ENCODE data around the gene EXOSC10. TPM values are rescaled to one million over a fixed set of nuclear protein-coding genes. Genes with fewer than 3 reads are reported as not detected.

The EXOSC10 gene
- total and polyA plus RNA-seq, 2 experiments from 2014 or later: 52.3 to 69.3 TPM

DNA sequence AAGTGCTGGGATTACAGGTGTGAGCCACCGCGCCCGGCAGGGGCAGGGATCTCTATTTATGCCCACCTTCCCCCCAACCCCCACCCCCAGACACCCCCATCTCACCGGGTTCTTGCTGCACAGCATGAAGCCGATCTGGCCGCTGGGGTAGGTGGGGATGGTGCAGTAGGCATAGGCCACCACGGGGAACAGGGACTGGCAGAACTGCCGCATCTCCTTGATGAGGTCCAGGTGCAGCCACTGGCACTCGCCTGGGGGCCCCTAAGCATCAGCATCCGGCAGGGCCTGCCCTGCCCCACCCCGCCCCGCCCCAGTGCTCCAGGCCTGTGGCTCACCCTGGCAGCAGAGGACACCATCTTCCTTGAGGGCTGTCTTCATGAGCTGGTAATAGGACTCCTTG, 44.0 kb downstream of the EXOSC10 start:
- Histone ChIP-seq H3K27me3 (no peaks in the 10 kb centered on the region), H3K36me3 (peaks cover 7% of the 10 kb centered on the region), H3K9me3 (ENCODE audit: low read depth) (no peaks in the 10 kb centered on the region), H3K4me1 (ENCODE audit: low read depth) (peaks cover 3% of the 10 kb centered on the region), H3K4me3 (no peak overlapping the region), H3K27ac (no peak overlapping the region)
- no peak for DNase-seq (ENCODE audit: low read depth in 1 of 2, low spot score in 1 of 2)
- TF ChIP-seq, protein P1, sequence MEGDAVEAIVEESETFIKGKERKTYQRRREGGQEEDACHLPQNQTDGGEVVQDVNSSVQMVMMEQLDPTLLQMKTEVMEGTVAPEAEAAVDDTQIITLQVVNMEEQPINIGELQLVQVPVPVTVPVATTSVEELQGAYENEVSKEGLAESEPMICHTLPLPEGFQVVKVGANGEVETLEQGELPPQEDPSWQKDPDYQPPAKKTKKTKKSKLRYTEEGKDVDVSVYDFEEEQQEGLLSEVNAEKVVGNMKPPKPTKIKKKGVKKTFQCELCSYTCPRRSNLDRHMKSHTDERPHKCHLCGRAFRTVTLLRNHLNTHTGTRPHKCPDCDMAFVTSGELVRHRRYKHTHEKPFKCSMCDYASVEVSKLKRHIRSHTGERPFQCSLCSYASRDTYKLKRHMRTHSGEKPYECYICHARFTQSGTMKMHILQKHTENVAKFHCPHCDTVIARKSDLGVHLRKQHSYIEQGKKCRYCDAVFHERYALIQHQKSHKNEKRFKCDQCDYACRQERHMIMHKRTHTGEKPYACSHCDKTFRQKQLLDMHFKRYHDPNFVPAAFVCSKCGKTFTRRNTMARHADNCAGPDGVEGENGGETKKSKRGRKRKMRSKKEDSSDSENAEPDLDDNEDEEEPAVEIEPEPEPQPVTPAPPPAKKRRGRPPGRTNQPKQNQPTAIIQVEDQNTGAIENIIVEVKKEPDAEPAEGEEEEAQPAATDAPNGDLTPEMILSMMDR (IDR thresholded peaks at IDR 0.05; ENCODE audit: low read depth, low read length): no peak

DNA sequence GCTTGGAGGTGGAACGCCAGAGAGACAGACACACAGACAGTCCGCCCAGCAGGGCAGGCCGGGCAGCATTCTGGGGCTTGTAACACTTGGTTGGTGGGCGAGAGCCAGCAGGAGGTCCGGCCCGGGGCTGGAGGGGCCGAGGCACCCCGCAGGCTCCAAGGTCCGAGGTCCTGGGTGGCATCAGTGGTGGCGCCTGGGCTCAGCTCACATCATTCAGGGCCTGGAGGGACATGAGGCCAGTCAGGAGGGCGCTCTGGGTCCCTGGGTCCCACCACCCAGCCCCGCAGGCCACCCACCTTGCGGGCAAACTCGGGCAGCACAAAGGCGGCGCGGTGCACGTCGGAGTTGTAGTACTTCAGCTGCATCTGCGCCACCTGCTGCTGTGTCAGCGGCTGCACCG, 45.0 kb downstream of the EXOSC10 start:
- Histone ChIP-seq H3K4me3 (no peak overlapping the region), H3K36me3 (peaks cover 7% of the 10 kb centered on the region), H3K9me3 (ENCODE audit: low read depth) (no peaks in the 10 kb centered on the region), H3K27me3 (no peaks in the 10 kb centered on the region), H3K4me1 (ENCODE audit: low read depth) (peaks cover 3% of the 10 kb centered on the region), H3K27ac (no peak overlapping the region)
- no peak for DNase-seq (ENCODE audit: low read depth in 1 of 2, low spot score in 1 of 2)
- TF ChIP-seq, protein P1 (IDR thresholded peaks at IDR 0.05; ENCODE audit: low read depth, low read length): no peak

- Histone ChIP-seq H3K27ac (no peak overlapping the region), H3K4me3 (no peak overlapping the region), H3K9me3 (ENCODE audit: low read depth) (no peaks in the 10 kb centered on the region), H3K27me3 (no peaks in the 10 kb centered on the region), H3K36me3 (peaks cover 7% of the 10 kb centered on the region), H3K4me1 (ENCODE audit: low read depth) (peaks cover 3% of the 10 kb centered on the region)
- no peak for DNase-seq (ENCODE audit: low read depth in 1 of 2, low spot score in 1 of 2)
- TF ChIP-seq, protein P1 (IDR thresholded peaks at IDR 0.05; ENCODE audit: low read depth, low read length): no peak
Observed at GRCh38 chr1:11054181-11054580, 45.5 kb downstream of the EXOSC10 start.

GRCh38 chr1:11053758-11054137, 45.9 kb downstream of the EXOSC10 start:
- TF ChIP-seq, protein P1 (IDR thresholded peaks at IDR 0.05; ENCODE audit: low read depth, low read length): no peak
- Histone ChIP-seq H3K36me3 (peaks cover 7% of the 10 kb centered on the region), H3K27ac (no peak overlapping the region), H3K4me1 (ENCODE audit: low read depth) (no peaks in the 10 kb centered on the region), H3K4me3 (no peak overlapping the region), H3K27me3 (no peaks in the 10 kb centered on the region), H3K9me3 (ENCODE audit: low read depth) (no peaks in the 10 kb centered on the region)
- peak in 1 of 2 donors; percentile 74 for DNase-seq (ENCODE audit: low read depth in 1 of 2, low spot score in 1 of 2)

DNA sequence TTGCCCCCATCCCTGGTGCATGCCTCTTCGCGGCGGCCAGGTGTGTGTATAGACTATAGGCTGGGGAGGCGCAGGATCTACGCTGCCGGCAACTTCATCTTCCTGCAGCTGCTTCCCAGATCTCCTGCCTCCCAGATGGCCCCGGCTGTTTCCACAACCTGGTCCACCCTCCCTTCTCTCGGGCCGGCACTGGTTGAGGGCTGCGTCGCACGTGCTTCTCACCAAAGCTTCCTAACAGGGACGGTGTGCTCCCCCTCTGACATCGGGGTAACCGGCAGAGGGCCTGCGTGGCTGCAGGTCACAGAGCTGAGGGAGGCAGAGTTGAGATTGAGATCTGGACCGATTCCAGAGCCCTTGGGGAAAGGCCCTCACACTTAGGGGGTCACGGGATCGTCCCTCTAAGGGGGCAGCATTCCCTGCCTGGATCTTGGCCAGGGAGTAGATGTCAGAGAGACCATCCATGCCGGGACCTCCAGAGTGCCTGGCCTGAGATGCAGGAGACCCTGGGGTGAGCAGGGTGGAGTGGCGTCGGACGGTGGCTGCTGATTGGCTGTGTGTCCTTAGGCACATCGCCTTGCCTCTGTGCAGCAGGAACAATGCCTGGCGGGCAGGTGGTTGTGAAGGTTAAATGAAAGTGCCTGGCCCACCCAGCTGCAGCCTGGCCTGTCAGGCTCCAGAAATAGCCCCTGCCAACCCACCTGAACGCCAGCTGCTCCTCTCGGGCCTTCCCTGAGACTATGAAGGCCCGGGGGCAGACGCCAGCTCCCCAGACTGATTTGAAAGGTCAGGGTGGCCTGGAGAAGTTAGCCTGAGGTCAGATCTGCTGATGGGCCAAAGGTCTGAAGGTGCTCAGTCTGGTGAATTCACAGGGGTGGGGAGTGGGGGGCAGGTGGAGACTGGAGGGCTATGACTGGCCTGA, 46.6 kb downstream of the EXOSC10 start:
- Histone ChIP-seq H3K36me3 (peaks cover 6% of the 10 kb centered on the region), H3K4me3 (no peak overlapping the region), H3K27ac (no peak overlapping the region), H3K4me1 (ENCODE audit: low read depth) (no peaks in the 10 kb centered on the region), H3K9me3 (ENCODE audit: low read depth) (no peaks in the 10 kb centered on the region), H3K27me3 (no peaks in the 10 kb centered on the region)
- TF ChIP-seq, protein P1 (IDR thresholded peaks at IDR 0.05; ENCODE audit: low read depth, low read length): no peak
- DNase-seq (ENCODE audit: low read depth in 1 of 2, low spot score in 1 of 2): no peak
